ENCODE measurements around the gene CNNM3.

CNNM3 gene

GRCh38 chr2:96866986-96867755, 51.1 kb downstream of the CNNM3 start:
- H3K4me3 ChIP-seq (ENCODE audit: low read depth, low read length) = peak overlapping the region; percentile 91; the same call in 1 of the 2 replicates
- H3K9ac ChIP-seq (ENCODE audit: low read depth, low read length) = no peak overlapping the region
- H3K9me3 ChIP-seq (ENCODE audit: control insufficient read depth, insufficient read depth, low read length) = no peaks in the 10 kb centered on the region
- peaks cover 15% of the 10 kb centered on the region for H3K4me1 ChIP-seq (ENCODE audit: control insufficient read depth, insufficient read depth, low read length)
- H3K27me3 ChIP-seq (ENCODE audit: control insufficient read depth, insufficient read depth, low read length) = peaks cover 10% of the 10 kb centered on the region
- peaks cover 50% of the 10 kb centered on the region for H3K36me3 ChIP-seq (ENCODE audit: control insufficient read depth, insufficient read depth, low read length)
- peak overlapping the region; percentile 96 for H3K27ac ChIP-seq (ENCODE audit: low read depth, low read length)

GRCh38 chr2:96867756-96868554, 51.9 kb downstream of the CNNM3 start:
- Histone ChIP-seq H3K27me3 (ENCODE audit: control insufficient read depth, insufficient read depth, low read length) (peaks cover 10% of the 10 kb centered on the region), H3K9me3 (ENCODE audit: control insufficient read depth, insufficient read depth, low read length) (no peaks in the 10 kb centered on the region), H3K4me3 (ENCODE audit: low read depth, low read length) (peak overlapping the region; percentile 91), H3K27ac (ENCODE audit: low read depth, low read length) (peak overlapping the region; percentile 96), H3K9ac (ENCODE audit: low read depth, low read length) (peak overlapping the region; percentile 93), H3K36me3 (ENCODE audit: control insufficient read depth, insufficient read depth, low read length) (peaks cover 46% of the 10 kb centered on the region), H3K4me1 (ENCODE audit: control insufficient read depth, insufficient read depth, low read length) (peaks cover 19% of the 10 kb centered on the region)

GRCh38 chr2:96868555-96869280, 52.6 kb downstream of the CNNM3 start:
- H3K9me3 ChIP-seq (ENCODE audit: control insufficient read depth, insufficient read depth, low read length) = no peaks in the 10 kb centered on the region
- H3K4me3 ChIP-seq (ENCODE audit: low read depth, low read length) = peak overlapping the region; percentile 91
- H3K9ac ChIP-seq (ENCODE audit: low read depth, low read length) = peak overlapping the region; percentile 93
- H3K4me1 ChIP-seq (ENCODE audit: control insufficient read depth, insufficient read depth, low read length) = peaks cover 20% of the 10 kb centered on the region
- H3K27ac ChIP-seq (ENCODE audit: low read depth, low read length) = peak overlapping the region; percentile 96
- H3K27me3 ChIP-seq (ENCODE audit: control insufficient read depth, insufficient read depth, low read length) = peaks cover 10% of the 10 kb centered on the region
- peaks cover 39% of the 10 kb centered on the region for H3K36me3 ChIP-seq (ENCODE audit: control insufficient read depth, insufficient read depth, low read length)

- Histone ChIP-seq H3K9ac (ENCODE audit: low read depth, low read length) (peak overlapping the region; percentile 93), H3K4me1 (ENCODE audit: control insufficient read depth, insufficient read depth, low read length) (peaks cover 26% of the 10 kb centered on the region), H3K27ac (ENCODE audit: low read depth, low read length) (peak overlapping the region; percentile 96)
Observed at GRCh38 chr2:96869281-96869821, 53.3 kb downstream of the CNNM3 start.

GRCh38 chr2:96869822-96870625, 54.0 kb downstream of the CNNM3 start, which contains the start of gene SEMA4C:
SEMA4C (minus strand) TSS chr2:96870080; CDS start chr2:96867886, 2,194 bp downstream.
- Histone ChIP-seq H3K4me1 (ENCODE audit: control insufficient read depth, insufficient read depth, low read length) (peaks cover 33% of the 10 kb centered on the region), H3K36me3 (ENCODE audit: control insufficient read depth, insufficient read depth, low read length) (peaks cover 26% of the 10 kb centered on the region), H3K27me3 (ENCODE audit: control insufficient read depth, insufficient read depth, low read length) (peaks cover 10% of the 10 kb centered on the region), H3K9me3 (ENCODE audit: control insufficient read depth, insufficient read depth, low read length) (no peaks in the 10 kb centered on the region), H3K27ac (ENCODE audit: low read depth, low read length) (peak within 1 kb of the TSS; percentile 96), H3K9ac (ENCODE audit: low read depth, low read length) (peak within 1 kb of the TSS; percentile 93), H3K4me3 (ENCODE audit: low read depth, low read length) (peak within 1 kb of the TSS; percentile 91)

More at GRCh38 chr2:96869281-96869821, 53.3 kb downstream of the CNNM3 start:
- H3K4me3 ChIP-seq (ENCODE audit: low read depth, low read length) = peak overlapping the region; percentile 91
- H3K9me3 ChIP-seq (ENCODE audit: control insufficient read depth, insufficient read depth, low read length) = no peaks in the 10 kb centered on the region
- peaks cover 10% of the 10 kb centered on the region for H3K27me3 ChIP-seq (ENCODE audit: control insufficient read depth, insufficient read depth, low read length)
- peaks cover 33% of the 10 kb centered on the region for H3K36me3 ChIP-seq (ENCODE audit: control insufficient read depth, insufficient read depth, low read length)

- H3K4me3 ChIP-seq (ENCODE audit: low read depth, low read length) = peak overlapping the region; percentile 91
- H3K4me1 ChIP-seq (ENCODE audit: control insufficient read depth, insufficient read depth, low read length) = peaks cover 39% of the 10 kb centered on the region
- H3K36me3 ChIP-seq (ENCODE audit: control insufficient read depth, insufficient read depth, low read length) = peaks cover 19% of the 10 kb centered on the region
- no peak overlapping the region for H3K27ac ChIP-seq (ENCODE audit: low read depth, low read length)
- peaks cover 10% of the 10 kb centered on the region for H3K27me3 ChIP-seq (ENCODE audit: control insufficient read depth, insufficient read depth, low read length)
- H3K9ac ChIP-seq (ENCODE audit: low read depth, low read length) = peak overlapping the region; percentile 43; the same call in 1 of the 2 replicates
- H3K9me3 ChIP-seq (ENCODE audit: control insufficient read depth, insufficient read depth, low read length) = no peaks in the 10 kb centered on the region
Observed at GRCh38 chr2:96870626-96871255, 54.7 kb downstream of the CNNM3 start.

- Histone ChIP-seq H3K27ac (ENCODE audit: low read depth, low read length) (no peak overlapping the region), H3K4me1 (ENCODE audit: control insufficient read depth, insufficient read depth, low read length) (peaks cover 41% of the 10 kb centered on the region), H3K9ac (ENCODE audit: low read depth, low read length) (no peak overlapping the region), H3K9me3 (ENCODE audit: control insufficient read depth, insufficient read depth, low read length) (no peaks in the 10 kb centered on the region), H3K4me3 (ENCODE audit: low read depth, low read length) (no peak overlapping the region), H3K36me3 (ENCODE audit: control insufficient read depth, insufficient read depth, low read length) (no peaks in the 10 kb centered on the region), H3K27me3 (ENCODE audit: control insufficient read depth, insufficient read depth, low read length) (peaks cover 10% of the 10 kb centered on the region)
Observed at GRCh38 chr2:96872591-96873349, 56.7 kb downstream of the CNNM3 start.

GRCh38 chr2:96873651-96874096, 57.6 kb downstream of the CNNM3 start:
- Histone ChIP-seq H3K4me1 (ENCODE audit: control insufficient read depth, insufficient read depth, low read length) (peaks cover 39% of the 10 kb centered on the region), H3K27me3 (ENCODE audit: control insufficient read depth, insufficient read depth, low read length) (peaks cover 10% of the 10 kb centered on the region), H3K36me3 (ENCODE audit: control insufficient read depth, insufficient read depth, low read length) (no peaks in the 10 kb centered on the region), H3K9ac (ENCODE audit: low read depth, low read length) (no peak overlapping the region), H3K4me3 (ENCODE audit: low read depth, low read length) (no peak overlapping the region), H3K9me3 (ENCODE audit: control insufficient read depth, insufficient read depth, low read length) (no peaks in the 10 kb centered on the region), H3K27ac (ENCODE audit: low read depth, low read length) (no peak overlapping the region)

GRCh38 chr2:96874198-96874831, 58.2 kb downstream of the CNNM3 start:
- H3K9ac ChIP-seq (ENCODE audit: low read depth, low read length) = no peak overlapping the region
- H3K27ac ChIP-seq (ENCODE audit: low read depth, low read length) = no peak overlapping the region
- no peaks in the 10 kb centered on the region for H3K36me3 ChIP-seq (ENCODE audit: control insufficient read depth, insufficient read depth, low read length)
- peaks cover 39% of the 10 kb centered on the region for H3K4me1 ChIP-seq (ENCODE audit: control insufficient read depth, insufficient read depth, low read length)
- H3K9me3 ChIP-seq (ENCODE audit: control insufficient read depth, insufficient read depth, low read length) = no peaks in the 10 kb centered on the region
- H3K4me3 ChIP-seq (ENCODE audit: low read depth, low read length) = no peak overlapping the region
- H3K27me3 ChIP-seq (ENCODE audit: control insufficient read depth, insufficient read depth, low read length) = peaks cover 10% of the 10 kb centered on the region
